ENCODE results near the gene NUDT8. TPM values are rescaled to one million over a fixed set of nuclear protein-coding genes. Genes with fewer than 3 reads are reported as not detected.
"Not testable (repeated sequence)": the region's sequence is repeated elsewhere in the genome, so short reads cannot be mapped to it uniquely, and the experiment has no call there.

The NUDT8 gene
- total RNA-seq, 4 donors from 2014 or later = 1.9 to 4.8 (median 3.5) TPM

DNA sequence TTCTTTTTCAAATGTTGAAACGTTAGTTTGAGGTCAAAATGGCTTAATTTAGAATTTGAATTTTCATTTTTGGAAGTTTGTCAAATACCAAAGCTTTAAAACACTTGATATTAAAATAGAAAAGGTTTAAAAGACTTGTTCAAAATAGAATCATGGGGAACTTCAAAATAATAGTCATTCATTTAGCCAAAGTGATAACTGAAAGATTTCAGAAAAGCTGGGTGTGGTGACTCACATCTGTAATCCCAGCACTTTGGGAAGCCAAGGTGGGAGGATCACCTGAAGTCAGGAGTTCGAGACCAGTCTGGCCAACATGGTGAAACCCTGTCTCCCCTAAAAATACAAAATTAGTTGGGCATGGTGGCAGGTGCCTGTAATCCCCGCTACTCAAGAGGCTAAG lies 35.3 kb downstream of the NUDT8 start:
- Histone ChIP-seq H3K4me1 (no peaks in the 10 kb centered on the region), H3K9me3 (no peaks in the 10 kb centered on the region), H3K27ac (replicated peaks in 1 of 4) (no peak overlapping the region), H3K36me3 (no peaks in the 10 kb centered on the region), H3K27me3 (no peaks in the 10 kb centered on the region), H3K4me3 (no peak overlapping the region)
- no peak for DNase-seq (ENCODE audit: extremely low spot score)
- intact Hi-C loops (cut with DNase I) = no loop called here
- TF ChIP-seq EP300 (IDR thresholded peaks at IDR 0.05) (no peak), POLR2AphosphoS5 (IDR thresholded peaks at IDR 0.05) (no peak), POLR2A (IDR thresholded peaks at IDR 0.05; ENCODE audit: low read depth) (no peak)
- TF ChIP-seq, protein P1, sequence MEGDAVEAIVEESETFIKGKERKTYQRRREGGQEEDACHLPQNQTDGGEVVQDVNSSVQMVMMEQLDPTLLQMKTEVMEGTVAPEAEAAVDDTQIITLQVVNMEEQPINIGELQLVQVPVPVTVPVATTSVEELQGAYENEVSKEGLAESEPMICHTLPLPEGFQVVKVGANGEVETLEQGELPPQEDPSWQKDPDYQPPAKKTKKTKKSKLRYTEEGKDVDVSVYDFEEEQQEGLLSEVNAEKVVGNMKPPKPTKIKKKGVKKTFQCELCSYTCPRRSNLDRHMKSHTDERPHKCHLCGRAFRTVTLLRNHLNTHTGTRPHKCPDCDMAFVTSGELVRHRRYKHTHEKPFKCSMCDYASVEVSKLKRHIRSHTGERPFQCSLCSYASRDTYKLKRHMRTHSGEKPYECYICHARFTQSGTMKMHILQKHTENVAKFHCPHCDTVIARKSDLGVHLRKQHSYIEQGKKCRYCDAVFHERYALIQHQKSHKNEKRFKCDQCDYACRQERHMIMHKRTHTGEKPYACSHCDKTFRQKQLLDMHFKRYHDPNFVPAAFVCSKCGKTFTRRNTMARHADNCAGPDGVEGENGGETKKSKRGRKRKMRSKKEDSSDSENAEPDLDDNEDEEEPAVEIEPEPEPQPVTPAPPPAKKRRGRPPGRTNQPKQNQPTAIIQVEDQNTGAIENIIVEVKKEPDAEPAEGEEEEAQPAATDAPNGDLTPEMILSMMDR (IDR thresholded peaks at IDR 0.05) = no peak
- WGBS = 66% methylated on average over 3 of the region's 3 CpGs

- WGBS = 59% methylated on average over 3 of the region's 3 CpGs
- no peak for DNase-seq (ENCODE audit: extremely low spot score)
- peaks cover 0 to 9% (median 5%) of the 10 kb centered on the region in 4 donors for H3K36me3 ChIP-seq
- no peaks in the 10 kb centered on the region for H3K9me3 ChIP-seq
- intact Hi-C loops (cut with DNase I) = no loop called here
- no peaks in the 10 kb centered on the region for H3K4me1 ChIP-seq
- no peaks in the 10 kb centered on the region for H3K27me3 ChIP-seq
- H3K27ac ChIP-seq (replicated peaks in 1 of 4) = no peak overlapping the region
- TF ChIP-seq, protein P1 (IDR thresholded peaks at IDR 0.05) = no peak
- TF ChIP-seq EP300 (IDR thresholded peaks at IDR 0.05) (no peak), POLR2A (IDR thresholded peaks at IDR 0.05; ENCODE audit: low read depth) (no peak), POLR2AphosphoS5 (IDR thresholded peaks at IDR 0.05) (no peak)
- H3K4me3 ChIP-seq = no peak overlapping the region
Measured at GRCh38 chr11:67593565-67593905, 36.2 kb downstream of the NUDT8 start.

DNA sequence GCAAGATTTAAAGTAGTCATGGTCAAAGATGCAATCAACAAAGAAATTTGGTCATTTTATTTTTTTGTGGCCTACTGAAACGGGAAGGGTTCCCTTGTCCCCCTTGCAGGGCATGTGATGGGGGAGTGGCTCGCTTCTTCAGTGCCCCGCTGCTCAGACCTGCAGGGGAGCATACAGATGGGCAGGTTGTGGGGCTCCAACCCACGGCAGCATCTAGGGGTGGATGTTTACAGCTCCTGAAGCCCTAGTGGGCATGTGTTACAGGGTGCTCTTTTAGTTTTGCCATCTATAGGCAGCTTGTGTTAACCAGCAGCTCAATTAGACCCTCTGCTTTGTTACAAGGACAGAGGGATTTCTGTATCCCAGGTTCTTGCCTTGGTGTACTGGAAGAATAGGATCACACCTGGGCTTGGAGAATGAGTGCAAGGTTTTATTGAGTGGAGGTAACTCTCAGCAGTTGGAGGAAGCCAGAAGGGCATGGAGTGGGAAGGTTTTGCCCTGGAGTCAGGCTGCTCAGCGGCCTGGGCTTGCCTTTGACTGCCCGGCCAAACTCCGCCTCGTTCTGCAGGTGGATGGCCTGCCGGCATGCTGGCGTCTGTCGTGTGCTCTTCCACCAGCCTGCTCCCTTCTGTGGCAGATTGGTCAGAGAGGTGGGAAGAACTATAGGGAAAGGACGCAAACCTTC lies 36.7 kb downstream of the NUDT8 start:
- DNase-seq (ENCODE audit: extremely low spot score) = no peak
- peaks cover 0 to 15% (median 10%) of the 10 kb centered on the region in 4 donors for H3K36me3 ChIP-seq
- TF ChIP-seq, protein P1 (IDR thresholded peaks at IDR 0.05) = no peak
- TF ChIP-seq POLR2A (IDR thresholded peaks at IDR 0.05; ENCODE audit: low read depth) (no peak), POLR2AphosphoS5 (IDR thresholded peaks at IDR 0.05) (no peak), EP300 (IDR thresholded peaks at IDR 0.05) (no peak)
- H3K4me1 ChIP-seq = no peaks in the 10 kb centered on the region
- no peaks in the 10 kb centered on the region for H3K27me3 ChIP-seq
- H3K9me3 ChIP-seq = no peaks in the 10 kb centered on the region
- intact Hi-C loops (cut with DNase I) = no loop called here
- H3K27ac ChIP-seq (replicated peaks in 1 of 4) = no peak overlapping the region
- 71% methylated on average over 12 of the region's 12 CpGs for WGBS
- H3K4me3 ChIP-seq = no peak overlapping the region

GRCh38 chr11:67588899-67589415 lies 40.8 kb downstream of the NUDT8 start:
- 87% methylated on average over 11 of the region's 11 CpGs for WGBS
- H3K27me3 ChIP-seq; H3K9me3 ChIP-seq; H3K27ac ChIP-seq (replicated peaks in 1 of 4); DNase-seq (ENCODE audit: extremely low spot score); H3K4me3 ChIP-seq; intact Hi-C loops (cut with DNase I): not testable (repeated sequence)
- Histone ChIP-seq H3K36me3 (peaks cover 5 to 49% (median 41%) of the 10 kb centered on the region in 4 donors), H3K4me1 (peaks cover 8 to 27% (median 17%) of the 10 kb centered on the region in 4 donors)

DNA sequence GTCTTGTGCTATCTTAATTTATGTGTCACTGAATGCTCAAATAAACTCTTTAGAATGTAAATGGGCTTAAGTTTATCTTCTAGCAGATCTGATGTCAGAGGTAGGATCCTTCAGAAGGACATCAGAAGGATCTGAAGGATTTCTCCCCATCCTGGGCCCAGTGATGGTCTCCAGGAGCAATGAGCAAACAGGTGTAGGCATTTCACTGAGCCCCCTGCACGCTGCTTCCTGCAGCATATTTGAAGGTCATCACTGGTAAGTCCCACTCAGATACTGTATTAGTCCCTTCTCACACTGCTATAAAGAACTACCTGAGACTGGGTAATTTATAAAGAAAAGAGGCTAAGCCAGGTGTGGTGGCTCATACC lies 41.6 kb downstream of the NUDT8 start:
- 100% methylated on average over 1 of the region's 1 CpG for WGBS
- no peak for TF ChIP-seq POLR2AphosphoS5 (IDR thresholded peaks at IDR 0.05)
- TF ChIP-seq, protein P1 (IDR thresholded peaks at IDR 0.05) = no peak
- TF ChIP-seq EP300 (IDR thresholded peaks at IDR 0.05) = no peak
- TF ChIP-seq POLR2A (IDR thresholded peaks at IDR 0.05; ENCODE audit: low read depth) = no peak
- peaks cover 5 to 49% (median 41%) of the 10 kb centered on the region in 4 donors for H3K36me3 ChIP-seq
- peaks cover 8 to 28% (median 18%) of the 10 kb centered on the region in 4 donors for H3K4me1 ChIP-seq
- no peak overlapping the region for H3K27ac ChIP-seq (replicated peaks in 1 of 4)
- DNase-seq (ENCODE audit: extremely low spot score) = no peak
- H3K27me3 ChIP-seq = no peaks in the 10 kb centered on the region
- H3K9me3 ChIP-seq = no peaks in the 10 kb centered on the region
- H3K4me3 ChIP-seq = no peak overlapping the region
- intact Hi-C loops (cut with DNase I) = no loop called here

All from esophagus muscularis mucosa (tissue), 4 donors.